ENCODE results near the gene TMEM270. TPM values are rescaled to one million over a fixed set of nuclear protein-coding genes. Genes with fewer than 3 reads are reported as not detected.
"Not testable (repeated sequence)": the region's sequence is repeated elsewhere in the genome, so short reads cannot be mapped to it uniquely, and the experiment has no call there.

Gene TMEM270
- total RNA-seq, 1 experiment from 2014 or later = 1.1 TPM

- H3K36me3 ChIP-seq (ENCODE audit: control insufficient read depth in 1 of 2, insufficient read depth in 2 of 2, low read length in 2 of 2) = no peaks in the 10 kb centered on the region
- CTCF ChIA-PET = no interaction called here
- DNase-seq (ENCODE audit: low read depth, low spot score) (no peak), ATAC-seq (no peak)
- intact Hi-C loops (cut with micrococcal nuclease) = no loop called here
- H3K4me2 ChIP-seq (ENCODE audit: low read length) = no peak overlapping the region
- POLR2A ChIA-PET = interaction anchor here (4.1 kb wide), 1 partner anchor 12 kb away, joined by 87 read pairs; the partner anchor contains the start of gene CLDN4
- H3K27me3 ChIP-seq (ENCODE audit: insufficient read depth, low read length) = no peaks in the 10 kb centered on the region
- H3K9ac ChIP-seq (ENCODE audit: low read length) = no peak overlapping the region
- H3K79me2 ChIP-seq (ENCODE audit: insufficient read depth, low read length) = peaks cover 9% of the 10 kb centered on the region; the same call in 1 of the 2 replicates
- no peaks in the 10 kb centered on the region for H4K20me1 ChIP-seq (ENCODE audit: insufficient read depth)
- TF ChIP-seq CBX3 (IDR thresholded peaks at IDR 0.05; ENCODE audit: low read depth) = no peak
- no peak for TF ChIP-seq CTCF (IDR thresholded peaks at IDR 0.05 in 2 of 3, conservative IDR thresholded peaks at IDR 0.05 in 1 of 3; ENCODE audit: borderline replicate concordance in 1 of 3, insufficient read depth in 1 of 3, low read depth in 2 of 3, low read length in 2 of 3)
- no peak for TF ChIP-seq RAD21 (IDR thresholded peaks at IDR 0.05; ENCODE audit: low read depth)
- TF ChIP-seq ELF1 (IDR thresholded peaks at IDR 0.05; ENCODE audit: borderline replicate concordance, low read depth) = no peak
- no peak for TF ChIP-seq EGR1 (IDR thresholded peaks at IDR 0.05; ENCODE audit: low read depth)
- no peak for TF ChIP-seq ZNF274 (IDR thresholded peaks at IDR 0.05; ENCODE audit: low read depth, low read length)
- TF ChIP-seq ZBTB33 (IDR thresholded peaks at IDR 0.05; ENCODE audit: extremely low read depth, insufficient replicate concordance, low read length) = no peak
- H3K27ac ChIP-seq (ENCODE audit: low read depth, low read length) = no peak overlapping the region
- no peaks in the 10 kb centered on the region for H3K9me2 ChIP-seq (ENCODE audit: insufficient read depth)
- no peaks in the 10 kb centered on the region for H3K9me3 ChIP-seq (ENCODE audit: control insufficient read depth in 1 of 2, insufficient read depth in 1 of 2, low read depth in 1 of 2, low read length in 2 of 2)
- no peak overlapping the region for H2AFZ ChIP-seq (ENCODE audit: low read depth, low read length, poor library complexity, severe bottlenecking)
- peaks cover 25 to 53% of the 10 kb centered on the region in 2 experiments for H3K4me1 ChIP-seq (ENCODE audit: control insufficient read depth in 1 of 2, insufficient read depth in 2 of 2, low read length in 2 of 2)
- no peak overlapping the region for H3K4me3 ChIP-seq (replicated peaks in 1 of 2; ENCODE audit: low read depth in 1 of 2, low read length in 2 of 2)
- BruUV-seq (replicated peaks) = no TSS peak
- RAD21 ChIA-PET (ENCODE audit: low non-redundant PET in 1 of 2, low total read pairs in 2 of 2, uncharacterized antibody in 2 of 2, unreplicated experiment in 2 of 2) = no interaction called here
Measured at GRCh38 chr7:73844848-73845460, 16.0 kb upstream of the TMEM270 start.

- ATAC-seq; RAD21 ChIA-PET (ENCODE audit: low non-redundant PET in 1 of 2, low total read pairs in 2 of 2, uncharacterized antibody in 2 of 2, unreplicated experiment in 2 of 2); H3K4me2 ChIP-seq (ENCODE audit: low read length); intact Hi-C loops (cut with micrococcal nuclease); POLR2A ChIA-PET; H3K27me3 ChIP-seq (ENCODE audit: insufficient read depth, low read length); H4K20me1 ChIP-seq (ENCODE audit: insufficient read depth); DNase-seq (ENCODE audit: low read depth, low spot score); CTCF ChIA-PET; H3K9me3 ChIP-seq (ENCODE audit: control insufficient read depth in 1 of 2, insufficient read depth in 1 of 2, low read depth in 1 of 2, low read length in 2 of 2); H3K9me2 ChIP-seq (ENCODE audit: insufficient read depth); H2AFZ ChIP-seq (ENCODE audit: low read depth, low read length, poor library complexity, severe bottlenecking); H3K9ac ChIP-seq (ENCODE audit: low read length); BruUV-seq (replicated peaks); H3K36me3 ChIP-seq (ENCODE audit: control insufficient read depth in 1 of 2, insufficient read depth in 2 of 2, low read length in 2 of 2); H3K27ac ChIP-seq (ENCODE audit: low read depth, low read length); H3K4me3 ChIP-seq (replicated peaks in 1 of 2; ENCODE audit: low read depth in 1 of 2, low read length in 2 of 2); H3K79me2 ChIP-seq (ENCODE audit: insufficient read depth, low read length): not testable (repeated sequence)
- peaks cover 29 to 53% of the 10 kb centered on the region in 2 experiments for H3K4me1 ChIP-seq (ENCODE audit: control insufficient read depth in 1 of 2, insufficient read depth in 2 of 2, low read length in 2 of 2)
Measured at GRCh38 chr7:73845701-73846195, 15.2 kb upstream of the TMEM270 start.

All from HCT116 (cell line).